ENCODE data around the gene TMPO.
A peak's percentile ranks its signal among the peaks of the same experiment; 100 is the strongest.
"Not testable (repeated sequence)": the region's sequence is repeated elsewhere in the genome, so short reads cannot be mapped to it uniquely, and the experiment has no call there.

Gene TMPO

GRCh38 chr12:98515287-98516110 is at the start of gene TMPO:
Gene TMPO, plus strand, starts transcription at chr12:98515590. Its CDS starts 278 bp downstream, at chr12:98515868.
- DNase-seq: peak; percentile 35 to 94 (median 83)

GRCh38 chr12:98465950-98466602 is 49.3 kb upstream of the TMPO start:
- no peak for DNase-seq

- no peak for DNase-seq
These were observed 48.6 kb upstream of the TMPO start for GRCh38 chr12:98466640-98467400.

DNA sequence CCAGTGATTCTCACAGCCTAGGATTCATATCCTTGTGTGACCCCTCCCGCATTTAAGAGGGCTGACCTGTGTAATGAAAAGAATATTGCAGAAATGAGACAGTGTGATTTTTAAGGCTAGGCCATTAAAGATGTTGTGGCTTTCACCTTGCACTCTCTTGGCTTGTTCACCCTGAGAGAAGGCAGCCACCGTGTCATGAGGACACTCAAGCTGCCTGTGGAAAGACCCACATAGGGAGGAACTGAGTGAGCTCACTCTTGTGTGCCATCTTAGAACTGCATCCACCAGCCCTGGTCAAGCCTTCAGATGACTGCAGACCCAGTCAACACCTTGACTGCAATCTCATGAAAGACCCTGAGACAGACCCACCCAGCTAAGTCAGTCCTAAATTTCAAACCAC is 46.3 kb upstream of the TMPO start:
- no peak for DNase-seq

GRCh38 chr12:98470469-98471082 is 44.8 kb upstream of the TMPO start:
- no peak for DNase-seq

GRCh38 chr12:98471085-98471484 is 44.3 kb upstream of the TMPO start:
- DNase-seq: no peak

- no peak for DNase-seq
These were observed 39.9 kb upstream of the TMPO start for GRCh38 chr12:98475565-98475908.

- DNase-seq: no peak
These were observed 36.8 kb upstream of the TMPO start for GRCh38 chr12:98478606-98479005.

- no peak for DNase-seq
These were observed 31.5 kb upstream of the TMPO start for GRCh38 chr12:98483621-98484503.

- DNase-seq: peak in 21 of 56 donors; percentile 4 to 75 (median 15)
These were observed 29.5 kb upstream of the TMPO start for GRCh38 chr12:98485792-98486340.

GRCh38 chr12:98488416-98488815 is 27.0 kb upstream of the TMPO start:
- DNase-seq: not testable (repeated sequence)

GRCh38 chr12:98489176-98489575 is 26.2 kb upstream of the TMPO start:
- DNase-seq: no peak

DNA sequence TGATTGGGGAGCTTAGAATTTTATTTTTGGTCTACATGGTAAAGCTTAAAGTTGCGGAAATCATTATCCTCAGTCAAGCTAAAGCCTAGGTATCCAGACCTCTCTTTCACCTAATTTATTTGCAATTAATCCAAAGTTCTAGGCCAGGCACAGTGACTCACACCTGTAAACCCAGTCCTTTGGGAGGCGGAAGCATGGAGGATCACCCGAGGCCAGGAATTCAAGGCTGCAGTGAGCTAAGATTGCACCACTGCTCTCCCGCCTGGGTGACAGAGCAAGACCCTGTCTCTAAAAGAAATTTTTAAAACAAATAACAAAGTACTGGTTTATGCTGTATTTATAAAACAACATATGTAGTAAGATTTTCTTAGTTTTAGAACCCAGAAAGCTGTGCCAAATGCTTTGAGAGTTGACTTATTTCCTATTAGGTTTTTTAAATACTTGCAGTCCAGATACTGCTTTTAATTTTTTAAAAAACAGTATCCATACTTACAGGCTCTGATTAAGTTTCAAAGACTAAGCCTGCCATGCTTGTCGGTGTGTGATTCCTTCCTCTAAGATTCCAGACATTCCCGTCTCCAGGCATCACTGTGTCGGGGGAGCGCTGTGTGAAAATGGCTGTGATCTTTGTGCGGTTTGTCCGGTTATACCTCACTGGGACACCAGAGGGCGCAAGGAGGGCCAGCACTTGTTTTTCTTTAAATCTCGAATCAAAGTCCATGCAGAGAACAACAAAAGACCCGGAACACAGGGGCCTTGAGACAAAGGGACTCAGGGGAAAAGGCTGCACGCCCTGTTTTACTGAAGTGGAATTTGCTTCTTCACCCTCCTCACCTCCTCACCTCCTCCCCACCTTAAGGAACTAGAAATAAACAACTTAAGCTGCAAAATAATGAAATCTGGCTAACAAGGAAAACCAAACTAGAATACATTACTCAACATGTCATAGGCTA is 24.6 kb upstream of the TMPO start:
- peak in 55 of 56 donors; percentile 20 to 94 (median 72) for DNase-seq

DNA sequence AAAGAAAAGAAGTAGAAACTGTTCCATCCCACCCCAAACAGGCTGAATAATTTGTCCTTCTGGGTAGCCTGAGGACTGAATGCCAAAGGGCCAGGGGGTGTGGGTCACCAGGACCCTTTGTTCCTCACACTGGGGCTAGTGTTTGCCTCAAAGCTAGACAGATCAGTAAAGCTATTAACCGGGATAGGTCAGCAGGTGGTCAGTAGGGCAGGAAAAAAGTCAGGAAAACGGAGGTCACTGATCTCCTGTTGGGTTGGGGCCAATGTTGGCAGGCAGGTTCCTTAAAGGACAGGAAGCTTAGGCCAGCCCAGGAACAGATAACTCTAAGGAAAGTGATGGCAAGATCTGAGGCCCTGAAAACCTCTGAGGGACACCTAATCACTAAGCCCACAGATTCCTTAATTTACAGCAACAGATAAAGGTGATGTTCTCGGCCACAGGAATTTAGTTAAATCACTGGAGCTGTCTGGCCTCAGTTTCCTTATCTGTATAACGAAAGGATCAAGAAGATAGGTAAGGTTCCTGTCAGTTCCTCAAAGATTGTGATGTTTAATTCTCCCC is 22.7 kb upstream of the TMPO start:
- DNase-seq: no peak

DNA sequence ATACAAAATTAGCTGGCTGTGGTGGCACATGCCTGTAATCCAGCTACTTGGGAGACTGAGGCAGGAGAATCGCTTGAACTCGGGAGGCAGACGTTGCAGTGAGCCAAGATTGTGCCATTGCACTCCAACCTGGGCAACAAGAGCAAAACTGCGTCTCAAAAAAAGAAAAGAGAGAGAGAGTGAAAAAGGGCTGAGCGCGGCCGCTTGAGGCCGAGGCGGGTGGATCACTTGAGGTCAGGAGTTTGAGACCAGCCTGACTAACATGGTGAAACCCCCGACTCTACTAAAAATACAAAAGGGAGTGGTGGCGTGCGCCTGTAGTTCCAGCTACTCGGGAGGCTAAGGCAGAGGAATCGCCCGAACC is 14.1 kb upstream of the TMPO start:
- not testable (repeated sequence) for DNase-seq

DNA sequence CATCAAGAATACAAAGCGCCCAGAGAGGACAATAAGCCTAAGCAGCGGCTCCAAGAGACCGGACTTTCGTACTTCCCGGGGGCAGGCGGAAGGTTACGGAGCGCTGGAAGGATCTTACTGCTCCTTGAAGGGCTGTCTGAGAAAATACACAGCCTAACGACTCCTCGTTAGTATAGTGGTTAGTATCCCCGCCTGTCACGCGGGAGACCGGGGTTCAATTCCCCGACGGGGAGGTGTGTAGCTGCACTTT is 12.1 kb upstream of the TMPO start:
- DNase-seq: peak in 55 of 56 donors; percentile 13 to 95 (median 81)

- DNase-seq: peak; percentile 29 to 97 (median 87)
These were observed 11.6 kb upstream of the TMPO start for GRCh38 chr12:98503592-98504367.

- DNase-seq: no peak
These were observed 11.1 kb upstream of the TMPO start for GRCh38 chr12:98504368-98504617.

GRCh38 chr12:98509063-98509462 is 6.3 kb upstream of the TMPO start:
- no peak for DNase-seq
